ENCODE results near the gene VAV3.

The VAV3 gene

GRCh38 chr1:107936498-107937481 lies 28.2 kb downstream of the VAV3 start:
- DNase-seq (ENCODE audit: extremely low read depth, low read depth): peak; percentile 81
- no peak for TF ChIP-seq CTCF (IDR thresholded peaks at IDR 0.05; ENCODE audit: low read depth, low read length)

GRCh38 chr1:107935396-107936064 lies 29.4 kb downstream of the VAV3 start:
- no peak for DNase-seq (ENCODE audit: extremely low read depth, low read depth)
- no peak for TF ChIP-seq CTCF (IDR thresholded peaks at IDR 0.05; ENCODE audit: low read depth, low read length)

GRCh38 chr1:107934578-107934977 lies 30.4 kb downstream of the VAV3 start:
- TF ChIP-seq CTCF (IDR thresholded peaks at IDR 0.05; ENCODE audit: low read depth, low read length): no peak
- no peak for DNase-seq (ENCODE audit: extremely low read depth, low read depth)

- TF ChIP-seq CTCF (IDR thresholded peaks at IDR 0.05; ENCODE audit: low read depth, low read length): no peak
- DNase-seq (ENCODE audit: extremely low read depth, low read depth): no peak
These were observed 31.2 kb downstream of the VAV3 start for GRCh38 chr1:107933736-107934135.

- no peak for DNase-seq (ENCODE audit: extremely low read depth, low read depth)
- TF ChIP-seq CTCF (IDR thresholded peaks at IDR 0.05; ENCODE audit: low read depth, low read length): no peak
These were observed 34.7 kb downstream of the VAV3 start for GRCh38 chr1:107930292-107930691.

- TF ChIP-seq CTCF (IDR thresholded peaks at IDR 0.05; ENCODE audit: low read depth, low read length): no peak
- DNase-seq (ENCODE audit: extremely low read depth, low read depth): no peak
These were observed 37.2 kb downstream of the VAV3 start for GRCh38 chr1:107927820-107928219.
